ENCODE results near the gene LSM6.

Gene LSM6

GRCh38 chr4:146175541-146176453 is at the start of gene LSM6:
TSS of gene LSM6 (plus strand) at chr4:146175718. CDS start at chr4:146182922, 7,204 bp downstream.
- Histone ChIP-seq H3K4me3 (ENCODE audit: low read depth in 1 of 2, low read length in 1 of 2) (peak within 1 kb of the TSS; percentile 82 to 84), H3K27me3 (no peaks in the 10 kb centered on the region), H3K27ac (peak within 1 kb of the TSS; percentile 82), H3K9me3 (no peaks in the 10 kb centered on the region), H3K4me1 (ENCODE audit: control insufficient read depth in 1 of 2, insufficient read depth in 1 of 2, low read depth in 1 of 2, low read length in 1 of 2) (peaks cover 15 to 22% of the 10 kb centered on the region in 2 experiments), H3K36me3 (no peaks in the 10 kb centered on the region)
- TF ChIP-seq CTCF (IDR thresholded peaks at IDR 0.05): peak; percentile 29

- no peak for TF ChIP-seq CTCF (IDR thresholded peaks at IDR 0.05)
These were observed 43.1 kb upstream of the LSM6 start for GRCh38 chr4:146132445-146132844.

GRCh38 chr4:146134761-146135445 is 40.6 kb upstream of the LSM6 start:
- Histone ChIP-seq H3K36me3 (no peaks in the 10 kb centered on the region), H3K27ac (no peak overlapping the region), H3K27me3 (peaks cover under 1% of the 10 kb centered on the region), H3K9me3 (no peaks in the 10 kb centered on the region), H3K4me3 (ENCODE audit: low read depth in 1 of 2, low read length in 1 of 2) (no peak overlapping the region), H3K4me1 (ENCODE audit: control insufficient read depth in 1 of 2, insufficient read depth in 1 of 2, low read depth in 1 of 2, low read length in 1 of 2) (no peaks in the 10 kb centered on the region)
- TF ChIP-seq CTCF (IDR thresholded peaks at IDR 0.05): no peak

More at GRCh38 chr4:146132445-146132844, 43.1 kb upstream of the LSM6 start:
- Histone ChIP-seq H3K27ac (no peak overlapping the region), H3K36me3 (no peaks in the 10 kb centered on the region), H3K4me1 (ENCODE audit: control insufficient read depth in 1 of 2, insufficient read depth in 1 of 2, low read depth in 1 of 2, low read length in 1 of 2) (no peaks in the 10 kb centered on the region), H3K27me3 (no peaks in the 10 kb centered on the region), H3K9me3 (no peaks in the 10 kb centered on the region), H3K4me3 (ENCODE audit: low read depth in 1 of 2, low read length in 1 of 2) (no peak overlapping the region)

- no peaks in the 10 kb centered on the region for H3K9me3 ChIP-seq
- H3K4me1 ChIP-seq (ENCODE audit: control insufficient read depth in 1 of 2, insufficient read depth in 1 of 2, low read depth in 1 of 2, low read length in 1 of 2): no peaks in the 10 kb centered on the region
- no peaks in the 10 kb centered on the region for H3K36me3 ChIP-seq
- H3K27ac ChIP-seq: no peak overlapping the region
- H3K4me3 ChIP-seq (ENCODE audit: low read depth in 1 of 2, low read length in 1 of 2): no peak overlapping the region
- peaks cover 5% of the 10 kb centered on the region for H3K27me3 ChIP-seq
- TF ChIP-seq CTCF (IDR thresholded peaks at IDR 0.05): no peak
These were observed 39.6 kb upstream of the LSM6 start for GRCh38 chr4:146135941-146136340.

- no peaks in the 10 kb centered on the region for H3K36me3 ChIP-seq
- no peak for TF ChIP-seq CTCF (IDR thresholded peaks at IDR 0.05)
- H3K27me3 ChIP-seq: peaks cover 5% of the 10 kb centered on the region
- no peak overlapping the region for H3K4me3 ChIP-seq (ENCODE audit: low read depth in 1 of 2, low read length in 1 of 2)
- no peak overlapping the region for H3K27ac ChIP-seq
- no peaks in the 10 kb centered on the region for H3K9me3 ChIP-seq
- H3K4me1 ChIP-seq (ENCODE audit: control insufficient read depth in 1 of 2, insufficient read depth in 1 of 2, low read depth in 1 of 2, low read length in 1 of 2): peaks cover 9 to 16% of the 10 kb centered on the region in 2 experiments
These were observed 32.8 kb upstream of the LSM6 start for GRCh38 chr4:146142768-146143167.

Measured in neutrophil (primary cell).